ENCODE results near the gene OR2T11.
"Not testable (repeated sequence)": the region's sequence is repeated elsewhere in the genome, so short reads cannot be mapped to it uniquely, and the experiment has no call there.

The OR2T11 gene

DNA sequence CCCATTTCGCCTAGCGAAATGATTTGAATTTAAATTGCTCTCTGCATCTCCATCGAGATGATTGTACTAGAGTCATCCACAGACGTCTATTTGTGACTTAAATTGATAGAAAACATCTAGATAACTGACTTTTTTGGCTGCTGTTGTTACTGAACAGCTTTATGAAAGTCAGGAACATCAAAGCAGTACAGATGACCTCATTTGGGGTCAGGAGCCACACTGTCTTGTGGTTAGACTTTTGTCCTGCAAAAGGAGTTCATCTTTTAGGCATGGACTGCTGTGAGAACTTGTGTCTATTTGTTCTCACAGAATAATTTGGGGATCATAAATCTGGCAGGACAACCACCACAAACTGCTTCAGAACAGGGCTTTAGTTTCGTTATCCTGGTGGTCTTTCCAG lies 4.8 kb upstream of the OR2T11 start:
- H3K27me3 ChIP-seq (replicated peaks; ENCODE audit: control insufficient read depth, insufficient read depth, low read length); DNase-seq (ENCODE audit: extremely low read depth, insufficient read length); H3K36me3 ChIP-seq (ENCODE audit: control insufficient read depth, insufficient read depth, low read length); H3K4me3 ChIP-seq (replicated peaks; ENCODE audit: low read depth, low read length): not testable (repeated sequence)

GRCh38 chr1:248636612-248637011 lies 1.7 kb upstream of the OR2T11 start:
- not testable (repeated sequence) for H3K36me3 ChIP-seq (ENCODE audit: control insufficient read depth, insufficient read depth, low read length); H3K27me3 ChIP-seq (replicated peaks; ENCODE audit: control insufficient read depth, insufficient read depth, low read length); DNase-seq (ENCODE audit: extremely low read depth, insufficient read length); H3K4me3 ChIP-seq (replicated peaks; ENCODE audit: low read depth, low read length)

DNA sequence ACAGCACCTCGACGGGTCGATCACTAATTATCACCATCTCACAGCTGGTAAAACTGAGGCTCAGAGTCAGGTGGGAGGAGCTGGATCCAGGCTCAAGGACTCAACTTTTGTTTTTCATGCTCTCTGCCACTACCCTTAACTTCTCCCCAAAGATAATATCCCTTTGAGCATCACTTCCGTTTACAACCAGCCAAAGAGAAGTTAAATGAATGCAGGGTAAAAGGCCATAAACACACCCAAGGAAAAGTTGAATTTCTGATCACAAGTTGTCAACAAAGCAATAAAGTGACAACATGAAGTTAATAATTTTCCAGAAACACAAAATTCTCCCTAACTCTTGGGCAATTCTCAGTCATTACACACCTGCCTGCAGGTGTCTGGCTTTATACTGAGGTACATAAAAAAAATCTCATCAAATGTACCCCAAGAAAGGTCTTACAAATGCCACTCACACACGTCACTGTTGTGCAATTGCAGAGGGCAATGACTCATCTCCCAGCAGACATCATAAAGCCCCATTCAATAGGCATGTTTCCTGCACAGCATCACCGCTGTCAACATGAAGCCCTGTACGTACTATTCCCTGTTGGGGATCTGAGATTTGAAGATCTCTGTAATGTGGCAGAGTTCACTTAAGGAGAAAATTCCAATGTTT lies 3.4 kb downstream of the OR2T11 start:
- Histone ChIP-seq H3K27me3 (replicated peaks; ENCODE audit: control insufficient read depth, insufficient read depth, low read length) (no peaks in the 10 kb centered on the region), H3K36me3 (ENCODE audit: control insufficient read depth, insufficient read depth, low read length) (no peaks in the 10 kb centered on the region), H3K4me3 (replicated peaks; ENCODE audit: low read depth, low read length) (no peak overlapping the region)
- DNase-seq (ENCODE audit: extremely low read depth, insufficient read length): no peak
- TF ChIP-seq, protein P1, sequence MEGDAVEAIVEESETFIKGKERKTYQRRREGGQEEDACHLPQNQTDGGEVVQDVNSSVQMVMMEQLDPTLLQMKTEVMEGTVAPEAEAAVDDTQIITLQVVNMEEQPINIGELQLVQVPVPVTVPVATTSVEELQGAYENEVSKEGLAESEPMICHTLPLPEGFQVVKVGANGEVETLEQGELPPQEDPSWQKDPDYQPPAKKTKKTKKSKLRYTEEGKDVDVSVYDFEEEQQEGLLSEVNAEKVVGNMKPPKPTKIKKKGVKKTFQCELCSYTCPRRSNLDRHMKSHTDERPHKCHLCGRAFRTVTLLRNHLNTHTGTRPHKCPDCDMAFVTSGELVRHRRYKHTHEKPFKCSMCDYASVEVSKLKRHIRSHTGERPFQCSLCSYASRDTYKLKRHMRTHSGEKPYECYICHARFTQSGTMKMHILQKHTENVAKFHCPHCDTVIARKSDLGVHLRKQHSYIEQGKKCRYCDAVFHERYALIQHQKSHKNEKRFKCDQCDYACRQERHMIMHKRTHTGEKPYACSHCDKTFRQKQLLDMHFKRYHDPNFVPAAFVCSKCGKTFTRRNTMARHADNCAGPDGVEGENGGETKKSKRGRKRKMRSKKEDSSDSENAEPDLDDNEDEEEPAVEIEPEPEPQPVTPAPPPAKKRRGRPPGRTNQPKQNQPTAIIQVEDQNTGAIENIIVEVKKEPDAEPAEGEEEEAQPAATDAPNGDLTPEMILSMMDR (IDR thresholded peaks at IDR 0.05; ENCODE audit: insufficient read depth, low read length, poor library complexity, severe bottlenecking): no peak

DNA sequence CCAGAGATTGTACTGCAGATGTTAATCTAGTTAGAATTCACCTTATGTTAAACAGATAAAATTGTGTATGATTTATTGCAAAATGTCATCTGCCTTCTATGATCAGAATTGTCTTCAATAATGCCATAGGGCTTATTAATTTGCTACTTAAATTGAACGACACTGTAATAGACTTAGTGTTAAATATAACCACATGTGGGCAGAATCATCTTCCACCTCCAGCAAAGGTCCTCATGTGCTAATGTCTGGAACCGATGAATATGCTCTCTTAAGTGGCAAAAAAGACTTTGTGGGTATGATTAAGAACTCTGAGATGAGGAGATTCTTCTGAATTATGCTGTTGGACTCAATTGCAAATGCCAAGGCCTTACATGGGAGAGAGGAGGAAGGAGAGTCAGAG lies 4.3 kb downstream of the OR2T11 start:
- no peaks in the 10 kb centered on the region for H3K27me3 ChIP-seq (replicated peaks; ENCODE audit: control insufficient read depth, insufficient read depth, low read length)
- H3K36me3 ChIP-seq (ENCODE audit: control insufficient read depth, insufficient read depth, low read length): no peaks in the 10 kb centered on the region
- TF ChIP-seq, protein P1 (IDR thresholded peaks at IDR 0.05; ENCODE audit: insufficient read depth, low read length, poor library complexity, severe bottlenecking): no peak
- no peak overlapping the region for H3K4me3 ChIP-seq (replicated peaks; ENCODE audit: low read depth, low read length)
- DNase-seq (ENCODE audit: extremely low read depth, insufficient read length): no peak

DNA sequence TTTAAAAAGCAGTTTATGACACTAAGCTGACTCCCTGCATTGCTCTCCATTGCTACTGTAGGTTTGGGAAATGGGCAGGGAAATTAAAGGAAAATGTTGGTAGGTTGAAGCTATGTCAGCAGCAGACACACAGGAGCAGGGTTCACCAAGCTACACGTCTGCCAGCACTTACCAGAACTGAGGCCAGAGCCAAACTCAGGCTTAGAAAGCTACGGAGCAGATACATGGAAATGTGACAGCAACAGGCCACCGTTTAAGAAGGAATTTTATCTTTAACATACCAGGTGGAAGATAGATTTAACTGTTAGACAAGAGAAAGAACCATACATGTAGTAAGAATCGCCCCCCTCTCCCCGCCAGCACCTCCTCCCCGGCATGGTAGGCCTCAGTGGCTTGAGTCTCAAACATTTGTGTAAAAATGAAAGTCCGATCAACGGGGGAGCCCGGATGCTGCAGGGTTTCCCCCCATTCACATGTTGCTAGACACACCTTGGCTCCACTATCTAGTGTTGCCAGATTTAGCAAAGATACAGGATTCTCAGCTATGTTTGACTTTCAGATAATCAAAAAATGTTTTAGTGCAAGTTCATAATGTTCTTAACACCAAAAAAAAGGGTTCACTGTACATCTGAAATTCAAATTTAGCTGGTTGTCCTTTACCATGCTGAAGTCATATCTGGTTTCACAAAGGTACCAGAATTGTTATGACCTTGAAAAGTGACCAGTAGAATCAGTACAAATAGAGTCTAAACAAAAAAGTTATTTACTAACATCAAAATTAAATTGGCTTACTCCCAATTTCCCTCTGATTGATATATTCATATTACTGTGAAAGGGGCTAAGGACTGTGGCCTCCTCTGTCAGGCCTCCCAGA lies 6.7 kb downstream of the OR2T11 start:
- H3K36me3 ChIP-seq (ENCODE audit: control insufficient read depth, insufficient read depth, low read length): no peaks in the 10 kb centered on the region
- DNase-seq (ENCODE audit: extremely low read depth, insufficient read length): peak; percentile 60
- TF ChIP-seq, protein P1 (IDR thresholded peaks at IDR 0.05; ENCODE audit: insufficient read depth, low read length, poor library complexity, severe bottlenecking): no peak
- peak overlapping the region; percentile 25 for H3K4me3 ChIP-seq (replicated peaks; ENCODE audit: low read depth, low read length)
- H3K27me3 ChIP-seq (replicated peaks; ENCODE audit: control insufficient read depth, insufficient read depth, low read length): no peaks in the 10 kb centered on the region

DNA sequence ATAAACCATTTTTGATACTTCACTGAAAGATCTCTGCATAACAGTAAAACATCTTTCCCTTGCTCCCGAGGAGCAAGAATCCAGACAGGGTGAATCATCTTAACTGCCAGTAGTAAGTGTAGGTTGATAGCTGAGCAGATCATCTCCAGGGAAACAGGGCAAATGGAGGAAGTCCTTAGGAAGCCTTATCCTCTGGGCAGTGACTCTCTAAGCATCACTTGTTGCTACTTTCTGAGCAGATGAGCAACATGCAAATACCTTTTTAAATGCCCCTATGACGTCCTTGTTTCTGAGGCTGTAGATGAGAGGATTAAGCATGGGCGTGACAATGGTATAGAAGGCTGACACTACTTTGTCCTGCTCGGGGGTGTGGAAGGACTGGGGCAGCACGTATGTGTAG lies 8.9 kb downstream of the OR2T11 start:
- no peaks in the 10 kb centered on the region for H3K36me3 ChIP-seq (ENCODE audit: control insufficient read depth, insufficient read depth, low read length)
- H3K27me3 ChIP-seq (replicated peaks; ENCODE audit: control insufficient read depth, insufficient read depth, low read length): no peaks in the 10 kb centered on the region
- no peak overlapping the region for H3K4me3 ChIP-seq (replicated peaks; ENCODE audit: low read depth, low read length)
- DNase-seq (ENCODE audit: extremely low read depth, insufficient read length): no peak
- TF ChIP-seq, protein P1 (IDR thresholded peaks at IDR 0.05; ENCODE audit: insufficient read depth, low read length, poor library complexity, severe bottlenecking): no peak
